ENCODE measurements around the gene FNDC10.

FNDC10 gene

GRCh38 chr1:1573843-1574720 is 25.9 kb downstream of the FNDC10 start:
- TF ChIP-seq FOXM1 (IDR thresholded peaks at IDR 0.05; ENCODE audit: borderline replicate concordance), result no peak
- TF ChIP-seq ARNT (IDR thresholded peaks at IDR 0.05), result no peak
- no peak for TF ChIP-seq SUZ12 (IDR thresholded peaks at IDR 0.05)
- TF ChIP-seq ZNF384 (IDR thresholded peaks at IDR 0.05), result peak; percentile 87
- TF ChIP-seq L3MBTL2 (conservative IDR thresholded peaks at IDR 0.05), result 0 out of 2 replicates have a peak, but pooled peaks have one; percentile 14
- no peak for TF ChIP-seq FOXK2 (IDR thresholded peaks at IDR 0.05)
- no peak for TF ChIP-seq HDGF (IDR thresholded peaks at IDR 0.05; ENCODE audit: borderline replicate concordance)
- no peak for TF ChIP-seq CTBP1 (IDR thresholded peaks at IDR 0.05; ENCODE audit: borderline replicate concordance)
- peak; percentile 74 for DNase-seq (ENCODE audit: extremely low spot score)
- ChIA-PET CTCF (no interaction called here), POLR2A (no interaction called here)

GRCh38 chr1:1569341-1569740 is 30.6 kb downstream of the FNDC10 start:
- TF ChIP-seq LEF1 (IDR thresholded peaks at IDR 0.05; ENCODE audit: borderline replicate concordance) (no peak), PKNOX1 (IDR thresholded peaks at IDR 0.05) (no peak), L3MBTL2 (conservative IDR thresholded peaks at IDR 0.05) (no peak), SUZ12 (IDR thresholded peaks at IDR 0.05) (no peak)
- DNase-seq (ENCODE audit: extremely low spot score), result no peak
- ChIA-PET POLR2A (no interaction called here), CTCF (interaction anchor here (0.6 kb wide), 1 partner anchor 80 kb away, joined by 4 read pairs; no protein-coding TSS in a partner anchor)

- ChIA-PET POLR2A (interaction anchor here (1.0 kb wide), 1 partner anchor 48 kb away, joined by 3 read pairs; the partner anchor contains the start of gene MIB2), CTCF (no interaction called here)
- no peak for TF ChIP-seq CTBP1 (IDR thresholded peaks at IDR 0.05; ENCODE audit: borderline replicate concordance)
- TF ChIP-seq ZNF384 (IDR thresholded peaks at IDR 0.05), result 0 out of 2 replicates have a peak, but pooled peaks have one; percentile 37
- DNase-seq (ENCODE audit: extremely low spot score), result no peak
These were observed 32.0 kb downstream of the FNDC10 start for GRCh38 chr1:1567891-1568291.

GRCh38 chr1:1567152-1567875 is 32.6 kb downstream of the FNDC10 start:
- ChIA-PET POLR2A (interaction anchor here (1.0 kb wide), 1 partner anchor 48 kb away, joined by 3 read pairs; the partner anchor contains the start of gene MIB2), CTCF (no interaction called here)
- DNase-seq (ENCODE audit: extremely low spot score), result no peak
- TF ChIP-seq PKNOX1 (IDR thresholded peaks at IDR 0.05) (no peak), HDGF (IDR thresholded peaks at IDR 0.05; ENCODE audit: borderline replicate concordance) (no peak), TARDBP (IDR thresholded peaks at IDR 0.05) (no peak), FOXM1 (IDR thresholded peaks at IDR 0.05; ENCODE audit: borderline replicate concordance) (no peak), LEF1 (IDR thresholded peaks at IDR 0.05; ENCODE audit: borderline replicate concordance) (no peak), SP1 (IDR thresholded peaks at IDR 0.05) (no peak), L3MBTL2 (conservative IDR thresholded peaks at IDR 0.05) (no peak), BHLHE40 (IDR thresholded peaks at IDR 0.05; ENCODE audit: borderline replicate concordance) (no peak), ELF4 (IDR thresholded peaks at IDR 0.05) (no peak), CTBP1 (IDR thresholded peaks at IDR 0.05; ENCODE audit: borderline replicate concordance) (no peak), SUZ12 (IDR thresholded peaks at IDR 0.05) (no peak), FOXA1 (IDR thresholded peaks at IDR 0.05) (no peak), NFRKB (IDR thresholded peaks at IDR 0.05) (no peak), FOXK2 (IDR thresholded peaks at IDR 0.05) (no peak), ARNT (IDR thresholded peaks at IDR 0.05) (no peak), ZNF384 (IDR thresholded peaks at IDR 0.05) (no peak)

GRCh38 chr1:1565340-1565739 is 34.6 kb downstream of the FNDC10 start:
- DNase-seq (ENCODE audit: extremely low spot score), result no peak
- TF ChIP-seq FOXK2 (IDR thresholded peaks at IDR 0.05), result no peak
- TF ChIP-seq ZNF384 (IDR thresholded peaks at IDR 0.05), result no peak
- no peak for TF ChIP-seq ELF4 (IDR thresholded peaks at IDR 0.05)
- TF ChIP-seq ARNT (IDR thresholded peaks at IDR 0.05), result no peak
- no peak for TF ChIP-seq HDGF (IDR thresholded peaks at IDR 0.05; ENCODE audit: borderline replicate concordance)
- TF ChIP-seq BHLHE40 (IDR thresholded peaks at IDR 0.05; ENCODE audit: borderline replicate concordance), result no peak
- no peak for TF ChIP-seq NFRKB (IDR thresholded peaks at IDR 0.05)
- TF ChIP-seq FOXA1 (IDR thresholded peaks at IDR 0.05), result no peak
- TF ChIP-seq L3MBTL2 (conservative IDR thresholded peaks at IDR 0.05), result no peak
- CTCF ChIA-PET, result interaction anchor here (1.2 kb wide), 1 partner anchor 124 kb away, joined by 4 read pairs; no protein-coding TSS in a partner anchor
- POLR2A ChIA-PET, result interaction anchor here (1.1 kb wide), 1 partner anchor 50 kb away, joined by 4 read pairs; the partner anchor contains the start of gene MIB2

GRCh38 chr1:1564268-1564667 is 35.7 kb downstream of the FNDC10 start:
- TF ChIP-seq LEF1 (IDR thresholded peaks at IDR 0.05; ENCODE audit: borderline replicate concordance) (no peak), CTBP1 (IDR thresholded peaks at IDR 0.05; ENCODE audit: borderline replicate concordance) (no peak), FOXM1 (IDR thresholded peaks at IDR 0.05; ENCODE audit: borderline replicate concordance) (no peak), NFRKB (IDR thresholded peaks at IDR 0.05) (no peak), SUZ12 (IDR thresholded peaks at IDR 0.05) (no peak), SP1 (IDR thresholded peaks at IDR 0.05) (no peak), ELF4 (IDR thresholded peaks at IDR 0.05) (no peak), FOXK2 (IDR thresholded peaks at IDR 0.05) (no peak), HDGF (IDR thresholded peaks at IDR 0.05; ENCODE audit: borderline replicate concordance) (no peak), PKNOX1 (IDR thresholded peaks at IDR 0.05) (no peak)
- ChIA-PET POLR2A (no interaction called here), CTCF (no interaction called here)
- DNase-seq (ENCODE audit: extremely low spot score), result no peak

Measured in HEK293T (cell line).